RPMI7951 (cell line): ENCODE data around the gene CCNL1. TPM values are rescaled to one million over a fixed set of nuclear protein-coding genes. Genes with fewer than 3 reads are reported as not detected.
"Not testable (repeated sequence)": the region's sequence is repeated elsewhere in the genome, so short reads cannot be mapped to it uniquely, and the experiment has no call there.

ENCODE experiments used
- DNase-seq: peaks from one replicate; pipeline ENCODE4 v3.0.0-alpha.2; 2012; ENCODE audit warnings: low read depth
- total RNA-seq: library from RNA; depleted of rRNA; stranded (reverse); fragments of >200 nt; shearing (Covaris generic); gene quantifications from 2 replicates; pipeline ENCODE4 v1.2.3, GENCODE V29; 2014; rRNA removed

Gene CCNL1
- 74.4 and 91.2 TPM in 2 replicates for total RNA-seq

GRCh38 chr3:157159762-157160657, at the start of gene CCNL1:
Gene CCNL1, minus strand, starts transcription at chr3:157160147. Its CDS starts 53 bp downstream, at chr3:157160094.
- peak; percentile 98 for DNase-seq

- DNase-seq = no peak
Measured at GRCh38 chr3:157204880-157205279, 44.9 kb upstream of the CCNL1 start.

GRCh38 chr3:157204431-157204830, 44.5 kb upstream of the CCNL1 start:
- peak; percentile 40 for DNase-seq

- peak; percentile 66 for DNase-seq
Measured at GRCh38 chr3:157201648-157202278, 41.8 kb upstream of the CCNL1 start.

GRCh38 chr3:157199841-157200240, 39.9 kb upstream of the CCNL1 start:
- no peak for DNase-seq

- no peak for DNase-seq
Measured at GRCh38 chr3:157195965-157196364, 36.0 kb upstream of the CCNL1 start.

GRCh38 chr3:157191149-157191548, 31.2 kb upstream of the CCNL1 start:
- DNase-seq = not testable (repeated sequence)

GRCh38 chr3:157190380-157190872, 30.5 kb upstream of the CCNL1 start:
- peak; percentile 26 for DNase-seq

- DNase-seq = no peak
Measured at GRCh38 chr3:157188391-157188790, 28.4 kb upstream of the CCNL1 start.

GRCh38 chr3:157182879-157183278, 22.9 kb upstream of the CCNL1 start:
- no peak for DNase-seq

- DNase-seq = no peak
Measured at GRCh38 chr3:157180262-157180661, 20.3 kb upstream of the CCNL1 start.

GRCh38 chr3:157179365-157179803, 19.4 kb upstream of the CCNL1 start:
- no peak for DNase-seq

- DNase-seq = not testable (repeated sequence)
Measured at GRCh38 chr3:157178503-157179364, 18.8 kb upstream of the CCNL1 start.

- DNase-seq = not testable (repeated sequence)
Measured at GRCh38 chr3:157177801-157178453, 18.0 kb upstream of the CCNL1 start.

- DNase-seq = no peak
Measured at GRCh38 chr3:157176934-157177333, 17.0 kb upstream of the CCNL1 start.

GRCh38 chr3:157175691-157176507, 16.0 kb upstream of the CCNL1 start:
- peak; percentile 26 for DNase-seq

GRCh38 chr3:157174649-157175498, 14.9 kb upstream of the CCNL1 start:
- DNase-seq = peak; percentile 100

- DNase-seq = no peak
Measured at GRCh38 chr3:157174290-157174648, 14.3 kb upstream of the CCNL1 start.

GRCh38 chr3:157173343-157173742, 13.4 kb upstream of the CCNL1 start:
- not testable (repeated sequence) for DNase-seq
